Measurements from ENCODE around the gene CEP95.
"Not testable (repeated sequence)": the region's sequence is repeated elsewhere in the genome, so short reads cannot be mapped to it uniquely, and the experiment has no call there.

The CEP95 gene

DNA sequence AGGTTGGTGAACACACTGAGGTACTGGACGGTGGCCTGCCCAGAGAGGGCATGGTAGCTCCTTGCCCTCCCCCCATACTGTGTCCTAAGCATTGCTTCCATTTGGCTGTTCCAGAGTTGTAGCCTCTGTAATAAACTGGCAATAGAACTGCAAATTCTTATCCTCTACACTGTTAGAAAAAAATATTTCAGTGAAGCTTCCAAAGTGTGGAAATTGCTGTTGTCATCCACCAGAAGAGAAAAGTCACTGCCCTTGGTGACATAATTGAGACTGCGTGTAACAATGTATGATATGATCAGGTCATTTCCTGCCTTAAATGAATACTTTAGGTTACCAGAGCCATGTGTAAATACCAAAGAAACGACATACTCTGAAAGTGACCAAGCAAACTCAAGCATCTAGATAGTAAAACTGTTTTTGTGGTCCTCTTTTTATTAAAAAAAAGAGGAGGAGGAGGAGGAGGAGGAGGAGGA, 65.9 kb downstream of the CEP95 start:
- DNase-seq (ENCODE audit: low spot score): peak; percentile 37

DNA sequence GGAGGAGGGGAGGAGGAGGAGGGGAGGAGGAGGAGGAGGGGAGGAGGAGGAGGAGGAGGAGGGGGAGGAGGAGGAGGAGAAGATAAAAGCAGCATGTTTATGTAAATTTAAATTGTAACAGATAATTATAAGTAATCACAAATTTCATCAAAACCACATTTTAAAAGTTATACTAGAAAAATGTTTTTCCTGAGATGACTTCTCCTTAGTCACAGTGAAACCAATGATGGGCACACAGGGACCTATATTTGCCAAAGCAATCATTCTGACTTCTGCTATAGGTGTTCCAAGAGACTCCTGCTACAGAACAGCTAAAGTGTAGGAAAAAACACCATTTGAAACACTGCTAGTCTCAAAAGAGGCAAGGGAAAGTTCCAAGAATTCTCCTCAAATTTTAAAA, 66.4 kb downstream of the CEP95 start:
- no peak for DNase-seq (ENCODE audit: low spot score)

DNA sequence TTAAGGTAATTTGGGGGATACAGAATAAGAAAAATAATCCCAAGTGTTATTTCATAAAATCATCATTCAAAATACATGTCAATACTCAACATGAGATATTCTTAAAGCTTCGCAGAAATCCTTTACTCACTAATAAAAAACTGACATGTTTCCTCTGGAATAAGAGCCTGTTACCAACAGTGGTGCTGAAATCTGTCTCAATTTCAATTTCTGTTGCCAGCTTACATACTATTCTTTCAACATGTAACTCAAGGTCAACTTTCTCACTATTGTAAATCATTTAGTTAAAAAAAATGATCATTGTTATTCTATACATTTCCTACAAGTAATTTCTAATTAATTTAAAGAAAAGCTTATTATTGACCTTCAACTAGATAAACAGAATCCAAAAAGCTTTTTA, 67.9 kb downstream of the CEP95 start:
- no peak for DNase-seq (ENCODE audit: low spot score)

DNA sequence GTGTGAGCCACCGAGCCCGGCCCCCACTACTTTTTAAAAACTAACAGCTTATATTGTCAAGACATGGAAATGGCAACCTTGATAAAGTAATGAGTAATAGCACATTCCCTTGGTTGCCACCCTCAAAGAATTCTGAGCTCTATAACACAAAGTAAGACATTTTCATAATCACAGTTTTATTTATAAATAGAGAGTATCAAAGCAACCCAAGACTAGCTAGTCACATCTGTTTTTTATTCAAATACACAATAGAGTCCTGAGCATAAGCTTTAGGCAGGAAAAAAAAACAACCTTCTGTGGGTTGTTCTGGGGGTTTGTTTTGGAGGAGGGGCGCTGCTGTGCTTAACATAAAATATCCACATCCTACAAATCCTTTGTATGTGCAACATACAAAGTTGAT, 68.7 kb downstream of the CEP95 start:
- no peak for DNase-seq (ENCODE audit: low spot score)

DNA sequence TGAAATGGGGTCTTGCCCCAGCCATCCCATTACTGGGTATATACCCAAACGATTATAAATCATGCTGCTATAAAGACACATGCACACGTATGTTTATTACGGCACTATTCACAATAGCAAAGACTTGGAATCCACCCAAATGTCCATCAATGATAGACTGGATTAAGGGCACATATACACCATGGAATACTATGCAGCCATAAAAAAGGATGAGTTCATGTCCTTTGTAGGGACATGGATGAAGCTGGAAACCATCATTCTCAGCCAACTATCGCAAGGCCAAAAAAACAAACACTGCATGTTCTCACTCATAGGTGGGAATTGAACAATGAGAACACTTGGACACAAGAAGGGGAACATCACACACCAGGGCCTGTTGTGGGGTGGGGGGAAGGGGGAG, 70.2 kb downstream of the CEP95 start:
- not testable (repeated sequence) for DNase-seq (ENCODE audit: low spot score)

DNA sequence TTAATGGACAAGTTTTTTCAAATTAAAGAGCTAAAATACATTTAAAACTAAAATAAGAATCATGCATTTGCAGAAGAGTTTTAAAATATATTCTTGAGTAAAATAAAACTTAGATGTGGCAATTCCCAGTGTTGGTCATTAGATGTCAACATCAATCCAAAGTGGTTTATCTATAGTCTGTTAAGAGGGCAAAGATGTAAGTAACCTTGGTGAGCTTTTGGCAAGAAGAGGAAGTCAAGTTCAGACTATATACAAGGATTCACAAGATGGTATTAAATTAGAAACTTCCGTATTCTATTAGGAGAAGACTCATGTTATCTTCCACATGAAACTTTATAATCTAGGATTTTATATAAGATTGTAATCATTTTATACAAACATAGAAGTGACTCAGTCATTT, 73.1 kb downstream of the CEP95 start:
- no peak for DNase-seq (ENCODE audit: low spot score)

DNA sequence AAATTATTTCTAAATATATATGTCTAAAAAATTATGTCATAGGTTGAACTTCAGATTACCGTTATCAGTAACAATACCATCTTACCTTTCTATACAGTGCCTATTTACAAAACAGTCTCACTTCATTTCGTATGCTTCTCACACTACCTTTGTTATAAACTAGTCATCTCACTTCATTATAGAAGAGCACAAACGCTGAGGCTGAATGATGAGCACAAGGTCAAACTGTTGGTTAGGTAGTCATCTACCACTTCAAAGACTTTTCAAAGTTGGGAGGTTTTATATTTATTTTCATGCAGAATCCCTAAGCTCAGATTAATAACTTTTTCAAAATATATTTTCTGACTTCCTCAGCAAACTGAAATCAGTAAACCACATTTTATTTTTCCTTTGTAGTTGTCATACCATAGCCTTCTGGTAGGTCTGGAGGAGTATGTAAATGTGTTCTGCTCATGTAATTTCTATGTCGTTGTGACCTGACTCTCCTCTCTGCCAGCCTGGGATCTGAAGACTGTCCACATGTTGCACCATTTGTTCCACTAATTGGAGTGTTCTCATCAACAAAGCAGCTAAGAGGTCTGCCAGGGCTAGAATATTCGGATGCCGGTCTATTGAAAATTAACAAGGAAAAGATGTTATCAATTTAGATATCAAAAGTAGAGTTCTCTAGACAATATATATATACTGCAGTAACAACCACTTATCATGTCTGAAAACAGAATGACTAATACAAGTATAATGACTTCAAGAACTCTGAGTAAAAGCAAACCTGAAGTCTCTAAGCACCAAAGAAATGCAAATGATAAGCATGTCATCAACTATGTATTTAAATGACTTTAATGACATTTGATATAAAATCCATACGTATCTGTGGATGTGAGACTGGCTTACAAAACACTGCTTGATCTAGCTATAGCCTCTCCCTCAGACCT, 73.9 kb downstream of the CEP95 start:
- DNase-seq (ENCODE audit: low spot score): no peak

DNA sequence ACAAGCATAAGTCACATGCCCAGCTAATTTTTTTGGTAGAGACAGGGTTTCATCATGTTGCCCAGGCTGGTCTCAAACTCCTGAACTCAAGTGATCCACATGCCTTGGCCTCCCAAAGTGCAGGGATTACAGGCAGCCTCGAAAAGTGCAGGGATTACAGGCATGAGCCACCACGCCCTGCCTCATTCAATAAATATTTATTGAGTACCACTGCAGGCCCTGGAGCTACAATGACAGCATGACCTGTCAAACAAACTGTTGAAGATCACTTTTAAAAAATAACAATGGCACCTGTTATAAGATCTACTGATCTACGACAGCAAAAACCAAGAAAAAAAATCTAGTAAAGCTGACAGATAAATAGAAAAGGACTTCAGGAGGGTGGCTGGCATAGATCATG, 76.3 kb downstream of the CEP95 start:
- DNase-seq (ENCODE audit: low spot score): no peak

DNA sequence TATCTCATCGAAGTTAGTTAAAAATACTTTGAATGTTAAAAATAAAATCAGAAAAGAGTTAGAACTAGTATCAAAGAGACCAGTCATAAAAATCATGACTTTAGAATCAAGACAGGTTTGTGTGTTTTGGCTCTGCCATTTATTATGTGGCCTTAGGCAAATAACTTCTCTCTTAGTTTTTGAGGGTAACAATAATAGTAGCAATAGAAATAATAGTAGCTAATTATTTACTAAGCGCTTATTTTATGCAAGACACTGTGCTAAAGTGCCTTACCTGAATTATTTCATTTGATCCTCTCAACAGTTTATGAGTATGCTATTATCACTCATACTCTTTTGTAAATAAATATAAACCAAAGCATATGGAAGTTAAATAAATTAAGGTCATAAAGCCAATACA, 78.4 kb downstream of the CEP95 start:
- DNase-seq (ENCODE audit: low spot score): no peak

Data from RKO (cell line).